Ishikawa (cell line): ENCODE results near the gene NCK2.

ENCODE experiments used
- CEBPB ChIP-seq: IDR thresholded peaks from 2 replicates; pipeline ENCODE4 v1.6.1; 2012
- EP300 ChIP-seq: IDR thresholded peaks from 2 replicates; pipeline ENCODE4 v1.6.1; 2012; ENCODE audit warnings: borderline replicate concordance
- FOXM1 ChIP-seq: IDR thresholded peaks from 2 replicates; pipeline ENCODE4 v1.6.1; 2012; ENCODE audit warnings: low read depth, borderline replicate concordance
- MAX ChIP-seq: IDR thresholded peaks from 2 replicates; pipeline ENCODE4 v1.6.1; 2012
- NFIC ChIP-seq: IDR thresholded peaks from 2 replicates; pipeline ENCODE4 v1.6.1; 2012
- RAD21 ChIP-seq: IDR thresholded peaks from 2 replicates; pipeline ENCODE4 v1.6.1; 2012; ENCODE audit warnings: low read depth
- REST ChIP-seq: IDR thresholded peaks from 2 replicates; pipeline ENCODE4 v1.6.1; 2012; ENCODE audit warnings: low read depth, mild to moderate bottlenecking
- TAF1 ChIP-seq: IDR thresholded peaks from 2 replicates; pipeline ENCODE4 v1.6.1; 2012; ENCODE audit warnings: low read depth, mild to moderate bottlenecking
- TCF12 ChIP-seq: IDR thresholded peaks from 2 replicates; pipeline ENCODE4 v1.6.1; 2012; ENCODE audit warnings: low read depth
- TF ChIP-seq, protein P1 (sequence below): IDR thresholded peaks from 2 replicates; pipeline ENCODE4 v1.6.1; 2012

- no peak for TF ChIP-seq REST
- no peak for TF ChIP-seq EP300
- no peak for TF ChIP-seq NFIC
- TF ChIP-seq RAD21 = no peak
- no peak for TF ChIP-seq TCF12
- TF ChIP-seq CEBPB = no peak
- no peak for TF ChIP-seq TAF1
- TF ChIP-seq MAX = no peak
- TF ChIP-seq, protein P1, sequence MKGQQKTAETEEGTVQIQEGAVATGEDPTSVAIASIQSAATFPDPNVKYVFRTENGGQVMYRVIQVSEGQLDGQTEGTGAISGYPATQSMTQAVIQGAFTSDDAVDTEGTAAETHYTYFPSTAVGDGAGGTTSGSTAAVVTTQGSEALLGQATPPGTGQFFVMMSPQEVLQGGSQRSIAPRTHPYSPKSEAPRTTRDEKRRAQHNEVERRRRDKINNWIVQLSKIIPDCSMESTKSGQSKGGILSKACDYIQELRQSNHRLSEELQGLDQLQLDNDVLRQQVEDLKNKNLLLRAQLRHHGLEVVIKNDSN = no peak
- TF ChIP-seq FOXM1 = no peak
Measured at GRCh38 chr2:105773568-105773967, 28.9 kb downstream of the NCK2 start.
